Body of pancreas (tissue), 4 donors: ENCODE data around the gene LDLRAD2.

Experiments used
- CTCF ChIP-seq, 7 experiments: fragments of 450-650 bp in 4 of 7; fragments of 200-600 bp in 3 of 7; sonication (generic) in 3 of 7; IDR thresholded peaks; one replicate each; pipeline ENCODE4 v1.5.1; 2016 to 2019; ENCODE audit warnings: antibody characterized with exemption in 7 of 7
- POLR2A ChIP-seq, 3 donors: fragments of 450-650 bp; IDR thresholded peaks; one replicate each; pipeline ENCODE4 v1.6.1; 2016; ENCODE audit warnings: antibody characterized with exemption in 3 of 3, mild to moderate bottlenecking in 2 of 3

- no peak for TF ChIP-seq CTCF (IDR thresholded peaks at IDR 0.05)
- no peak for TF ChIP-seq POLR2A (IDR thresholded peaks at IDR 0.05)
These were observed 1.5 kb downstream of the LDLRAD2 start for GRCh38 chr1:21813542-21813941.
